ENCODE measurements around the gene FPGS.

FPGS gene

GRCh38 chr9:127772603-127773002 is 30.1 kb upstream of the FPGS start:
- TF ChIP-seq SIN3A (IDR thresholded peaks at IDR 0.05; ENCODE audit: borderline replicate concordance, insufficient read depth, low read length) = no peak
- no peak for TF ChIP-seq POLR2AphosphoS5 (IDR thresholded peaks at IDR 0.05; ENCODE audit: low read depth, low read length)
- TF ChIP-seq TAF1 (IDR thresholded peaks at IDR 0.05; ENCODE audit: borderline replicate concordance, insufficient read depth, low read length) = no peak
- no peak for TF ChIP-seq FOXP2 (optimal IDR thresholded peaks at IDR 0.05; ENCODE audit: borderline replicate concordance, extremely low read depth, extremely low read length, insufficient read depth)
- TF ChIP-seq REST (IDR thresholded peaks at IDR 0.05; ENCODE audit: insufficient read depth in 1 of 2, low read depth in 2 of 2, low read length in 2 of 2) = no peak

- TF ChIP-seq FOXP2 (optimal IDR thresholded peaks at IDR 0.05; ENCODE audit: borderline replicate concordance, extremely low read depth, extremely low read length, insufficient read depth) = no peak
- no peak for TF ChIP-seq TAF1 (IDR thresholded peaks at IDR 0.05; ENCODE audit: borderline replicate concordance, insufficient read depth, low read length)
- no peak for TF ChIP-seq POLR2AphosphoS5 (IDR thresholded peaks at IDR 0.05; ENCODE audit: low read depth, low read length)
- TF ChIP-seq REST (IDR thresholded peaks at IDR 0.05; ENCODE audit: insufficient read depth in 1 of 2, low read depth in 2 of 2, low read length in 2 of 2) = no peak
Measured at GRCh38 chr9:127773272-127773671, 29.4 kb upstream of the FPGS start.

- TF ChIP-seq SIN3A (IDR thresholded peaks at IDR 0.05; ENCODE audit: borderline replicate concordance, insufficient read depth, low read length) = no peak
- no peak for TF ChIP-seq POLR2AphosphoS5 (IDR thresholded peaks at IDR 0.05; ENCODE audit: low read depth, low read length)
- TF ChIP-seq REST (IDR thresholded peaks at IDR 0.05; ENCODE audit: insufficient read depth in 1 of 2, low read depth in 2 of 2, low read length in 2 of 2) = no peak
- no peak for TF ChIP-seq FOXP2 (optimal IDR thresholded peaks at IDR 0.05; ENCODE audit: borderline replicate concordance, extremely low read depth, extremely low read length, insufficient read depth)
- no peak for TF ChIP-seq TAF1 (IDR thresholded peaks at IDR 0.05; ENCODE audit: borderline replicate concordance, insufficient read depth, low read length)
Measured at GRCh38 chr9:127773981-127774380, 28.7 kb upstream of the FPGS start.

- no peak for TF ChIP-seq REST (IDR thresholded peaks at IDR 0.05; ENCODE audit: insufficient read depth in 1 of 2, low read depth in 2 of 2, low read length in 2 of 2)
- TF ChIP-seq SIN3A (IDR thresholded peaks at IDR 0.05; ENCODE audit: borderline replicate concordance, insufficient read depth, low read length) = no peak
- no peak for TF ChIP-seq TAF1 (IDR thresholded peaks at IDR 0.05; ENCODE audit: borderline replicate concordance, insufficient read depth, low read length)
- no peak for TF ChIP-seq FOXP2 (optimal IDR thresholded peaks at IDR 0.05; ENCODE audit: borderline replicate concordance, extremely low read depth, extremely low read length, insufficient read depth)
- TF ChIP-seq POLR2AphosphoS5 (IDR thresholded peaks at IDR 0.05; ENCODE audit: low read depth, low read length) = no peak
Measured at GRCh38 chr9:127776195-127776923, 26.3 kb upstream of the FPGS start.
